ENCODE measurements around the gene RALB. TPM values are rescaled to one million over a fixed set of nuclear protein-coding genes. Genes with fewer than 3 reads are reported as not detected.

Gene RALB
- total and polyA plus RNA-seq, 2 of the 8 experiments (the other 6 are each of a cell fraction or from before 2014, with no cell fraction given), result 12.0 to 16.6 TPM

DNA sequence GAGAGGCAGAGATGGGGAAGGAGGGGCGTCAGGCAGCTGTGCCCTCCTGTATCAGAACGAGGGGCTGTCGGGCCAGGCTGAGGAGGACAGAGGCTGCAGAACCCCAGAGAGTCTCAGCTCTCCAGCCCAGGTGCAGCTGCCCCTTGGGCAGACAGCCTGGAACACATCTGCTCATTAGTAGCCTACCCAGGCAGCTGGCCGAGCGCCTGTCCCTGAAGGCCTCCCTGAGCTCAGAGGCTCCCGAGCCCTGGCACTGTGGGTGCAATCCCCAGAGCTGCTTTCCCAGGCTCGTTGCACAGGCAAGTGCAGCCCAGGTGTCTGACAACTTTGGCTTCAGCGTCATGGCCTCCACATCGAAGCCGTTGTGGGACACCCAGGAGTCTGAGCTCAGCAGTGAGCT lies 16.3 kb upstream of the RALB start (continued):
- no peak for TF ChIP-seq RBBP5 (IDR thresholded peaks at IDR 0.05; ENCODE audit: borderline replicate concordance, low read depth, low read length)
- TF ChIP-seq HDAC6 (IDR thresholded peaks at IDR 0.05; ENCODE audit: low read depth, low read length), result no peak
- TF ChIP-seq NANOG (IDR thresholded peaks at IDR 0.05; ENCODE audit: insufficient read depth, low read depth, low read length, poor library complexity, severe bottlenecking), result no peak
- no peak for TF ChIP-seq KDM1A (IDR thresholded peaks at IDR 0.05; ENCODE audit: borderline replicate concordance, low read length)
- no peak for TF ChIP-seq TCF12 (IDR thresholded peaks at IDR 0.05; ENCODE audit: low read depth, low read length)
- TF ChIP-seq TAF7 (optimal IDR thresholded peaks at IDR 0.05; ENCODE audit: borderline replicate concordance, low read depth, low read length), result no peak
